ENCODE measurements around the gene ZNF577.

ZNF577 gene

DNA sequence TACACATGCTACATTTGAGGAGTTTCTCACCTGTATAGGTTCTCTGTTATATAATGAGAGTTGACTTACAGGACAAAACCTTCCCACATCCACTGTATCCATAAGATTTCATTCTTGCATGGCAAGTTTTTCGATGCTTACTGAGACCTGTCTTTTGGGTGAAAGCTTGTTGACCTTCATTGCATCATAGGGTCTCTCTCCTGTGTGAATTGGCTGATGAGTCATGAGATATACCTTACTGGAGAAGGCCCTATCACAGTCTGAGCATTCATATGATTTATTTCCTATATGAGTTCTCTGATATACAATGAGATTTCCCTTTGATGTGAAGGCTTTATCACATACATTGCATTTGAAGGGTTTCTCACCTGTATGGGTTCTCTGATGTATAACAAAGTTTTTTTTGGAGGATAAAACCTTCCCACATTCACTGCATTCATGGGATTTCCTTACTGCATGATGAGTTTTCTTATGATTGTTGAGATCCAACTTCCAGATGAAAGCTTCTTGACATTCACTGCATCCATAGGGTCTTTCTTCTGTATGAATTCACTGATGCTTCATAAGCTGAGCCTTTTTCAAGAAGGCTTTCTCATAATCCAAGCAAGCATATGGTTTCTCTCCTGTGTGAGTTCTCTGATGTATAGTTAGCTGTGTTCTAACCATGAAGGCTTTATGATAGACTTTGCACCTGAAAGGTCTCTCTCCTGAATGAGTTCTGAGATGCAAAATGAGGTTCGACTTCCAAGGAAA lies 25.7 kb downstream of the ZNF577 start:
- DNase-seq (ENCODE audit: low read depth), result no peak

GRCh38 chr19:51837145-51837544 lies 50.6 kb downstream of the ZNF577 start:
- DNase-seq (ENCODE audit: low read depth), result no peak

DNA sequence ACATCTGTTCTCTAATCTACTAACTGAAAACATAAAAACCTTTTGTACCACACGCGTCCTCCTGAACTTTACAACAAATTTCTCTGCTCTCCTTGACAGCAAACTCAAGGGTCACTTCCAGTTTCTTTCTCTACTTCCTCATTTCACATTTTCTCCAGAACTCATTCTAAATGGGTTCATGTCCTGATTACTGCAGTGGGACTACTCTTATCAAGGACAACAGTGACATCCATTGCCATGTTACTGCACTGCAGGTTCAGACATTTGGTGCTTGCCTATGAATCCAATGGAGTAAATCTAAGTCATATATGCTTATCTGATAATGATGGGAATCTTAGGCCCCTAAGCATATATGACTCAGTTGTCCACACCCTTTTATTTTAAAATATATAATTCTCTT lies 57.5 kb downstream of the ZNF577 start:
- DNase-seq (ENCODE audit: low read depth), result no peak

DNA sequence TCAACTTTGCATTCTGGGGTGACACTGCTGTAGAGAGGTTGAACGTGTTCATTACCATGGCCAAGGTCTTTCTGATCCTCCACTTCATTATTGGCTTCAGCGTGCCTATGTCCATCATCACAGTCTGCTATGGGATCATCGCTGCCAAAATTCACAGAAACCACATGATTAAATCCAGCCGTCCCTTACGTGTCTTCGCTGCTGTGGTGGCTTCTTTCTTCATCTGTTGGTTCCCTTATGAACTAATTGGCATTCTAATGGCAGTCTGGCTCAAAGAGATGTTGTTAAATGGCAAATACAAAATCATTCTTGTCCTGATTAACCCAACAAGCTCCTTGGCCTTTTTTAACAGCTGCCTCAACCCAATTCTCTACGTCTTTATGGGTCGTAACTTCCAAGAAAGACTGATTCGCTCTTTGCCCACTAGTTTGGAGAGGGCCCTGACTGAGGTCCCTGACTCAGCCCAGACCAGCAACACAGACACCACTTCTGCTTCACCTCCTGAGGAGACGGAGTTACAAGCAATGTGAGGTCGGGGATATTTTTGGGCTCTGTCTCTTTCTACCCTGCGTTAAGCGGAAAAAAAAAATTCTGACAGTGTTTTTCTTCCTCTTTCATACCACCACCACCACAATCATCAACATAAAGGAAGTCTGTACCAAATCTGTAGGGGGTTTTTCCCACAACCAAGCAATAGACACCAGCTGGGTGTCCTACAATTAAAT lies 63.3 kb downstream of the ZNF577 start:
- no peak for DNase-seq (ENCODE audit: low read depth)

- no peak for DNase-seq (ENCODE audit: low read depth)
These were observed 64.8 kb downstream of the ZNF577 start for GRCh38 chr19:51822946-51823345.

DNA sequence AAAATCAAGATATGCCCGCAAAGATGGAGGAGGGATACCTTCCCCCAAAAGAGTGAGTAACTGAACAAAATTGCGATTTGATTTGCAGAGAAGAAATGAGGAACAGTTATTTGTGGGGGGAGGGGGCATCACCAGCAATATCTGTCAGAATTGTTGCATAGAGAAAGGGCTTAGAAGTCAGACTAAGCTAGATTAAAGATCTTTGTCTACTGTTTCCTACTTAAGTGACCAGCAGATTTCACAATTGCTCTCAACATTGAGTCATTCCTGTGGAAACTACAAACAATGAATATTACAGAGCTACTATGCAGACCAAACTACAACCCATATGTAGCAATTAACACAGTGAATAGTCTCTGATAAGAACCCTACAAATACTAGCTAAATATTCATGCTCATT lies 65.4 kb downstream of the ZNF577 start:
- DNase-seq (ENCODE audit: low read depth), result no peak

DNA sequence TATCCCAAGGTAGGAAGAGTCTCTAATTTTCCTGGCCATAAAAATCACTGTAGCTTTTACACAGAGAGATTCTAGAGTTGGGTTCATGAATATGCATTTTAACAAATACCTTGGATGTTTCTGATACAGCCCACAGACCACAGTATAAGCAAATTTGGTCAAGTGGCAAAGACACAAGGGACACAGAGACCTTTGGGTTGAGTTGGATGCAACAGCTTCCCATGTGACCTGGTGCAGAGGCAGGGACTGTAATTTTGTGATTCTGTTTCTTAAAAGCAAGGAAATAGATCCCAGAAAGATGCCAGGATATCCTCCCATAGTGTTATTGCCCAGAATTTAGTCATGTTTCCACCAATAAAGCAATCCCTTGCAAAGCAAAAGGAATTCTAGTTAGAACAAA lies 65.8 kb downstream of the ZNF577 start:
- no peak for DNase-seq (ENCODE audit: low read depth)

GRCh38 chr19:51821456-51821855 lies 66.3 kb downstream of the ZNF577 start:
- no peak for DNase-seq (ENCODE audit: low read depth)

Measured in activated T-helper 1 cell treated with Interleukin-2 at 50 U/mL for 16 hours (primary cell).